ENCODE results near the gene CAVIN1. TPM values are rescaled to one million over a fixed set of nuclear protein-coding genes. Genes with fewer than 3 reads are reported as not detected.
"Not testable (repeated sequence)": the region's sequence is repeated elsewhere in the genome, so short reads cannot be mapped to it uniquely, and the experiment has no call there.

The CAVIN1 gene
- total RNA-seq, 1 experiment from 2014 or later: 412 TPM

GRCh38 chr17:42378959-42379594 is 44.0 kb downstream of the CAVIN1 start:
- peak; percentile 46 for DNase-seq (ENCODE audit: low read depth)

- no peak for DNase-seq (ENCODE audit: low read depth)
Observed at GRCh38 chr17:42378359-42378958, 44.6 kb downstream of the CAVIN1 start.

- DNase-seq (ENCODE audit: low read depth): no peak
Observed at GRCh38 chr17:42373896-42374295, 49.2 kb downstream of the CAVIN1 start.

- no peak for DNase-seq (ENCODE audit: low read depth)
Observed at GRCh38 chr17:42372142-42372541, 50.9 kb downstream of the CAVIN1 start.

GRCh38 chr17:42368797-42369561 is 54.1 kb downstream of the CAVIN1 start:
- not testable (repeated sequence) for DNase-seq (ENCODE audit: low read depth)

GRCh38 chr17:42368310-42368709 is 54.7 kb downstream of the CAVIN1 start:
- not testable (repeated sequence) for DNase-seq (ENCODE audit: low read depth)

GRCh38 chr17:42366176-42367023 is 56.7 kb downstream of the CAVIN1 start:
- DNase-seq (ENCODE audit: low read depth): not testable (repeated sequence)

- peak; percentile 85 for DNase-seq (ENCODE audit: low read depth)
Observed at GRCh38 chr17:42365136-42365535, 57.9 kb downstream of the CAVIN1 start.

- peak; percentile 72 for DNase-seq (ENCODE audit: low read depth)
Observed at GRCh38 chr17:42363767-42364585, 59.1 kb downstream of the CAVIN1 start.

- DNase-seq (ENCODE audit: low read depth): no peak
Observed at GRCh38 chr17:42363231-42363630, 59.8 kb downstream of the CAVIN1 start.

GRCh38 chr17:42362245-42362961 is 60.7 kb downstream of the CAVIN1 start:
- DNase-seq (ENCODE audit: low read depth): peak; percentile 72

GRCh38 chr17:42361781-42362186 is 61.3 kb downstream of the CAVIN1 start:
- peak; percentile 73 for DNase-seq (ENCODE audit: low read depth)

GRCh38 chr17:42360388-42360787 is 62.7 kb downstream of the CAVIN1 start:
- DNase-seq (ENCODE audit: low read depth): peak; percentile 63

- DNase-seq (ENCODE audit: low read depth): no peak
Observed at GRCh38 chr17:42359133-42359532, 63.9 kb downstream of the CAVIN1 start.

GRCh38 chr17:42358434-42358833 is 64.6 kb downstream of the CAVIN1 start:
- no peak for DNase-seq (ENCODE audit: low read depth)

- no peak for DNase-seq (ENCODE audit: low read depth)
Observed at GRCh38 chr17:42354956-42355843, 67.9 kb downstream of the CAVIN1 start.

Data from M059J (cell line).